Pancreas (tissue), 10 donors: ENCODE measurements around the gene ORC2. TPM values are rescaled to one million over a fixed set of nuclear protein-coding genes. Genes with fewer than 3 reads are reported as not detected.
"Not testable (repeated sequence)": the region's sequence is repeated elsewhere in the genome, so short reads cannot be mapped to it uniquely, and the experiment has no call there.

Experiments
- ATAC-seq, 4 donors: fragments of 200-7000 bp; cut with Tn5 transposase; one replicate each; pipeline versions ENCODE4 v1.8.0 to v1.9.1; 2020; ENCODE audit warnings: mild to moderate bottlenecking in 4 of 4, moderate library complexity in 4 of 4
- DNase-seq, 6 donors: peaks; one replicate each; pipeline ENCODE4 v3.0.0-alpha.2; 2020
- FAIRE-seq: peaks from 2 replicates; lab custom pipeline; 2012; peaks lifted over from hg19 to GRCh38; lab: Jason Lieb, UNC
- H3K27ac ChIP-seq, 4 donors: fragments of 200-600 bp; sonication (generic); 1 replicate in 3 of 4; 2 replicates in 1 of 4; pipeline versions ENCODE4 v1.5.0 to v1.8.0; 2020
- H3K27me3 ChIP-seq, 4 donors: fragments of 200-600 bp; one replicate each; pipeline ENCODE4 v1.8.0; 2021
- H3K36me3 ChIP-seq, 3 donors: fragments of 200-600 bp; sonication (generic) in 1 of 3; one replicate each; pipeline versions ENCODE4 v1.5.0 to v1.8.0; 2020 to 2021
- H3K4me1 ChIP-seq, 3 donors: fragments of 200-600 bp; one replicate each; pipeline ENCODE4 v1.8.0; 2021
- H3K4me3 ChIP-seq, 4 donors: fragments of 200-600 bp; sonication (generic) in 2 of 4; one replicate each; pipeline versions ENCODE4 v1.5.0 to v1.8.0; 2020 to 2021
- H3K9me3 ChIP-seq, 4 donors: fragments of 200-600 bp; one replicate each; pipeline ENCODE4 v1.8.0; 2021
- WGBS, 2 donors: extraction: QIAGEN DNeasy Blood & Tissue Kit; methylation state at CpG; one replicate each; pipeline ENCODE4 v1.1.7; 2013; 5-methylcytosine and 5-hydroxymethylcytosine counted together
- intact Hi-C, 3 donors: fragments of 100-400 bp; cut with DNase I; formaldehyde crosslinking; loops; one replicate each; pipeline versions ENCODE4 v1.11.1 to v1.14.2; 2022
- polyA plus RNA-seq, 2 donors: library from polyadenylated mRNA; stranded (reverse); fragments of 200-250 nt; gene quantifications; one replicate each; pipeline ENCODE4 v1.2.3, GENCODE V29; 2013
- total RNA-seq, 6 donors: library from RNA; stranded (reverse); fragmentation: NEBNext Ultra II Directional in 4 of 6; extraction: Animal tissue kit (Norgen Biotek cat#: 25700) in 4 of 6; gene quantifications; one replicate each; pipeline versions ENCODE4 v1.2.1 to v1.2.4, GENCODE V29; 2021 to 2023
- TF ChIP-seq, protein P1 (sequence below), 4 donors: fragments of 200-600 bp; sonication (generic) in 3 of 4; IDR thresholded peaks; one replicate each; pipeline versions ENCODE4 v1.5.0 to v1.8.0; 2021; ENCODE audit warnings: antibody characterized with exemption in 4 of 4
- donor health status: healthy with polysubstance abuse.
- donor health status: DM: no; HTN: no; CAD: no; lungs with moderate emphysema.
- donor health status: DM: no; HTN: no; CAD: no.
- donor health status: control.
- donor health status: control.
- donor health status: Bipolar disorder and iron deficiency.
- donor health status: DM: yes; HTN: yes; CAD: no.
- donor health status: DM: no; HTN: no; CAD: no.
- donor health status: DM: no; HTN: no; CAD: no.
- donor health status: DM: yes; HTN: yes; CAD: no.

ORC2 gene
- total and polyA plus RNA-seq, 8 donors, result 9.2 to 17.8 (median 13.0) TPM

DNA sequence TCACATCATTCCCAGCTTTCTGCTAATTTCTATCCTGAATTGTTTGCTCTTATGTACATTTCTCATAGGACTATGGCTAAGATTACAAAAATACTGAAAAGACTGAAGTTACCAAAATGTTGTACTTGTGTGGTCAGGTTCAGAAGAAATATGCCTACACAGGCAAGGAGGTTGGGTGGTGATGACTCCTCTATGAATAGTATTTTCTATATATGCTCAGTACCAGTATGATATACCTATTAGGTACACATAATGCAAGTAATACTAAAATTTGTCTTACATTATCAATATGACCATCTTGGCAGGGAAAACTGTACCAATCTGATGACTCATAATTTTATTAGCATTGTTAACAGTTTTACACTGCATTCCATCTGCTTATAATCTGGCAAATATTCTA, 12.2 kb upstream of the ORC2 start:
- no peaks in the 10 kb centered on the region for H3K36me3 ChIP-seq
- TF ChIP-seq, protein P1, sequence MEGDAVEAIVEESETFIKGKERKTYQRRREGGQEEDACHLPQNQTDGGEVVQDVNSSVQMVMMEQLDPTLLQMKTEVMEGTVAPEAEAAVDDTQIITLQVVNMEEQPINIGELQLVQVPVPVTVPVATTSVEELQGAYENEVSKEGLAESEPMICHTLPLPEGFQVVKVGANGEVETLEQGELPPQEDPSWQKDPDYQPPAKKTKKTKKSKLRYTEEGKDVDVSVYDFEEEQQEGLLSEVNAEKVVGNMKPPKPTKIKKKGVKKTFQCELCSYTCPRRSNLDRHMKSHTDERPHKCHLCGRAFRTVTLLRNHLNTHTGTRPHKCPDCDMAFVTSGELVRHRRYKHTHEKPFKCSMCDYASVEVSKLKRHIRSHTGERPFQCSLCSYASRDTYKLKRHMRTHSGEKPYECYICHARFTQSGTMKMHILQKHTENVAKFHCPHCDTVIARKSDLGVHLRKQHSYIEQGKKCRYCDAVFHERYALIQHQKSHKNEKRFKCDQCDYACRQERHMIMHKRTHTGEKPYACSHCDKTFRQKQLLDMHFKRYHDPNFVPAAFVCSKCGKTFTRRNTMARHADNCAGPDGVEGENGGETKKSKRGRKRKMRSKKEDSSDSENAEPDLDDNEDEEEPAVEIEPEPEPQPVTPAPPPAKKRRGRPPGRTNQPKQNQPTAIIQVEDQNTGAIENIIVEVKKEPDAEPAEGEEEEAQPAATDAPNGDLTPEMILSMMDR (IDR thresholded peaks at IDR 0.05), result no peak
- H3K9me3 ChIP-seq, result no peaks in the 10 kb centered on the region
- no peaks in the 10 kb centered on the region for H3K27me3 ChIP-seq
- intact Hi-C loops, result no loop called here
- DNase-seq (no peak), FAIRE-seq (no peak), ATAC-seq (no peak)
- H3K4me3 ChIP-seq, result no peak overlapping the region
- H3K27ac ChIP-seq, result no peak overlapping the region
- peaks cover 0 to 3% (median 0%) of the 10 kb centered on the region in 3 donors for H3K4me1 ChIP-seq

DNA sequence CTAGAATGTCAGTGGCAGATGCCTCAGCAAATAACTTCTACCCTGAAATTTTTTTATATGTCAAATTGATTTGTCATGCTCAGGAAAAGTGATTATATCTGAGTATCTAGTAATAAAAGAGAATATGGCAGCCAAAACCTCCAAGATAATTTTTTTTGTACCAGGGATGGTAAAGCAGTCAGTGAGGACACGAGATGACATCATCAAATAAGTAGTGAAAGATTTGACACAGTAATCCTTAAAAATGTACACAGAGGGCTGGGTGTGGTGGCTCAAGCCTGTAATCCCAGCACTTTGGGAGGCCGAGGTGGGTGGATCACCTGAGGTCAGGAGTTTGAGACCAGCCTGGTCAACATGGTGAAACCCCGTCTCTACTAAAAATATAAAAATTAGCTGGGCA, 6.6 kb upstream of the ORC2 start:
- H3K9me3 ChIP-seq, H3K4me3 ChIP-seq, H3K27me3 ChIP-seq, H3K4me1 ChIP-seq, DNase-seq, H3K27ac ChIP-seq, intact Hi-C loops, FAIRE-seq, ATAC-seq, H3K36me3 ChIP-seq: not testable (repeated sequence)
- 99% methylated on average over 3 of the region's 3 CpGs for WGBS, 2 donors

GRCh38 chr2:200968735-200969134, 5.3 kb upstream of the ORC2 start:
- intact Hi-C loops, result no loop called here
- WGBS, 2 donors, result 84 to 93% methylated on average over 2 of the region's 2 CpGs
- Histone ChIP-seq H3K27me3 (no peaks in the 10 kb centered on the region), H3K4me3 (no peak overlapping the region), H3K9me3 (no peaks in the 10 kb centered on the region), H3K27ac (no peak overlapping the region), H3K36me3 (no peaks in the 10 kb centered on the region), H3K4me1 (peaks cover 0 to 7% (median 3%) of the 10 kb centered on the region in 3 donors)
- TF ChIP-seq, protein P1 (IDR thresholded peaks at IDR 0.05), result no peak
- no peak for FAIRE-seq
- ATAC-seq, result no peak
- no peak for DNase-seq

GRCh38 chr2:200968162-200968561, 4.7 kb upstream of the ORC2 start:
- TF ChIP-seq, protein P1 (IDR thresholded peaks at IDR 0.05), result no peak
- H3K4me1 ChIP-seq, result peaks cover 0 to 7% (median 3%) of the 10 kb centered on the region in 3 donors
- ATAC-seq (no peak), DNase-seq (no peak), FAIRE-seq (no peak)
- no peak overlapping the region for H3K4me3 ChIP-seq
- no peaks in the 10 kb centered on the region for H3K36me3 ChIP-seq
- H3K9me3 ChIP-seq, result no peaks in the 10 kb centered on the region
- intact Hi-C loops, result no loop called here
- H3K27ac ChIP-seq, result no peak overlapping the region
- 84 to 89% methylated on average over 1 of the region's 1 CpG for WGBS, 2 donors
- no peaks in the 10 kb centered on the region for H3K27me3 ChIP-seq

DNA sequence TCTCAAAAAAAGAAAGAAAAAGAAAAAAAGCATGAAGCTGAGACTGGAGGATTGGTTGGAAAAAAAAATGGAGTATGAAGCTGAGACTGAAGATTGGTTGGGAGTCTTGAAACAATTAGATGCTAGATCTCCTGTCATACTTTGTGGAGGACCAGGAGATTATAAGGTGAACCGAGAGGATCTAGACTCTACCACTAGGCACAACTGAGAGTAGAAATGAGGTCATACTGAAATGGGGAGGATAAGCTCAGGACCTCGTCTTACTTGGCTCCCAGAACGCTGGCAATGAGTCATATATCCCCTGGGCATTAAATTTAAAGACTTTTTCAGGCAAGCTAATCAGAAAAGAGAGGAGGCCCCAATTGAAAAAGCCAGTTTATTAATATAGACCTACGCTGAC, 3.3 kb upstream of the ORC2 start:
- 83 to 85% methylated on average over 4 of the region's 4 CpGs for WGBS, 2 donors
- no peaks in the 10 kb centered on the region for H3K36me3 ChIP-seq
- H3K4me1 ChIP-seq, result peaks cover 3 to 16% (median 7%) of the 10 kb centered on the region in 3 donors
- H3K27me3 ChIP-seq, result no peaks in the 10 kb centered on the region
- intact Hi-C loops, result no loop called here
- DNase-seq, result no peak
- TF ChIP-seq, protein P1 (IDR thresholded peaks at IDR 0.05), result no peak
- FAIRE-seq, result no peak
- ATAC-seq, result no peak
- no peaks in the 10 kb centered on the region for H3K9me3 ChIP-seq
- no peak overlapping the region for H3K27ac ChIP-seq
- no peak overlapping the region for H3K4me3 ChIP-seq
